Measurements from ENCODE around the gene WBP2NL.

DNA sequence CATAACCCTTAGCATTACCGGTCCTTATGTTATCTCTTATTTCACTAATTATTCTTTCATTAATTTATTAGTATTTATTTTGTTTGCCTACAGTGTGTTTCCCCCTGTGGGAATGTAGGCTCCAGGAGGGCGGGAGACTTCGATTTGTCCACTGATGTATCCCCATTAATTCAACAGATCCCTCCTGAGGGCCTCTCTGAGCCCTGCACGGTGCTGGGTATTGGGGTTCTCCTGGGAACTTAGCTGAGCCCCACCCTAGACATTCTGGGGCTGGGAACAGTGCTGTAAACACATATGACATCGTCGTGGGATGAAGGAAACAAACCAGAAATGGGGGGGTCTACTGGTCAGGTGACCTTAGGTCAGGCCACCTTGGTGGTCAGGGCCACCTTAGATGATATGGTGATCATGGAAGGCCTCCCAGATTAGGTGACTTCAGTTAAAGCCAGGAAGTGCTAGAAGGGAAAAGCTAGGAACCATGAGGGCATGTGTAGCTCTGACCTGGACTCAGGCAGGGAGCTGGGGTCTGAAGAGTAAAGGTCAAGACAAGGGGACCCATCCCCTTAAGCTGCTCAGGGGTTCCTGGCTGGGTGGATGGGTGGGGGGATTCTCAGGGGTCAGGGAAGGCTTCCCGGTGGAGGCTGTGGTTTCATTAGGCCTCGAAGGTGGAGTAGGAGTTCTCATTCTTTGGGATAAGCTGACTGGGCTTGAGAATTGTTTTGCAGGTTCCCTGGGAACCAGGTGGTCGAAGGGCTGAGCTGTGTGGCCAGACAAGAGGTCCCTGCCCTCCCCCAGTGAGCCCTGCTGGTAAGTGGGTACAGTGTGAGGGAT is 76.5 kb downstream of the WBP2NL start:
- TF ChIP-seq, protein P1, sequence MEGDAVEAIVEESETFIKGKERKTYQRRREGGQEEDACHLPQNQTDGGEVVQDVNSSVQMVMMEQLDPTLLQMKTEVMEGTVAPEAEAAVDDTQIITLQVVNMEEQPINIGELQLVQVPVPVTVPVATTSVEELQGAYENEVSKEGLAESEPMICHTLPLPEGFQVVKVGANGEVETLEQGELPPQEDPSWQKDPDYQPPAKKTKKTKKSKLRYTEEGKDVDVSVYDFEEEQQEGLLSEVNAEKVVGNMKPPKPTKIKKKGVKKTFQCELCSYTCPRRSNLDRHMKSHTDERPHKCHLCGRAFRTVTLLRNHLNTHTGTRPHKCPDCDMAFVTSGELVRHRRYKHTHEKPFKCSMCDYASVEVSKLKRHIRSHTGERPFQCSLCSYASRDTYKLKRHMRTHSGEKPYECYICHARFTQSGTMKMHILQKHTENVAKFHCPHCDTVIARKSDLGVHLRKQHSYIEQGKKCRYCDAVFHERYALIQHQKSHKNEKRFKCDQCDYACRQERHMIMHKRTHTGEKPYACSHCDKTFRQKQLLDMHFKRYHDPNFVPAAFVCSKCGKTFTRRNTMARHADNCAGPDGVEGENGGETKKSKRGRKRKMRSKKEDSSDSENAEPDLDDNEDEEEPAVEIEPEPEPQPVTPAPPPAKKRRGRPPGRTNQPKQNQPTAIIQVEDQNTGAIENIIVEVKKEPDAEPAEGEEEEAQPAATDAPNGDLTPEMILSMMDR (IDR thresholded peaks at IDR 0.05 in 8 of 11, conservative IDR thresholded peaks at IDR 0.05 in 3 of 11) = no peak
- no peak for TF ChIP-seq POLR2A (IDR thresholded peaks at IDR 0.05)

Measured in spleen (tissue), 7 donors.